HepG2 (cell line): ENCODE data around the gene RIN3. TPM values are rescaled to one million over a fixed set of nuclear protein-coding genes. Genes with fewer than 3 reads are reported as not detected.

Experiments
- ATAC-seq: fragments of 200-7000 bp; cut with Tn5 transposase; 3 replicates; pipeline ENCODE4 v1.9.1; 2020; ENCODE audit warnings: mild to moderate bottlenecking, moderate library complexity
- BruUV-seq: library from RNA; stranded (reverse); fragments of 400-500 nt; replicated peaks from 2 replicates; lab custom pipeline; 2021; lab: Mats Ljungman, UMichigan
- CTCF ChIA-PET: fragments of 300-600 bp; formaldehyde crosslinking; extraction: SDS; loops from one replicate; lab custom pipeline; 2021; ENCODE audit warnings: low total read pairs, inconsistent platforms, low intra/inter-chr PET ratio; lab: Yijun Ruan, JAX
- POLR2A ChIA-PET: fragments of 350-600 bp; sonication (Branson Sonifier 250); formaldehyde crosslinking; loops from one replicate; lab custom pipeline; 2020; ENCODE audit warnings: antibody characterized with exemption, inconsistent platforms; lab: Yijun Ruan, JAX
- DNase-seq: peaks from one replicate; pipeline ENCODE4 v3.0.0-alpha.2; 2015; ENCODE audit warnings: low spot score
- FAIRE-seq: peaks from 3 replicates; lab custom pipeline; 2011; peaks lifted over from hg19 to GRCh38; lab: Jason Lieb, UNC
- H2AFZ ChIP-seq: one replicate; pipeline ENCODE4 v1.6.1; 2011; ENCODE audit warnings: low read length, inconsistent platforms
- H3K27ac ChIP-seq: fragments of 300-600 bp; 3 replicates; pipeline ENCODE4 v1.8.0; 2011; ENCODE audit warnings: mixed run types, mild to moderate bottlenecking, mixed read lengths, low read length, inconsistent platforms; ENCODE audit not compliant: insufficient read depth; ENCODE audit errors: extremely low read length
- H3K27me3 ChIP-seq, 2 experiments: fragments of 200-600 bp in 1 of 2; 2 replicates in 1 of 2; 3 replicates in 1 of 2; pipeline versions ENCODE4 v1.6.0 to v1.8.0; 2011; ENCODE audit warnings: low read length in 2 of 2, mild to moderate bottlenecking in 2 of 2, moderate library complexity in 2 of 2, inconsistent platforms in 1 of 2; ENCODE audit not compliant: insufficient read depth in 2 of 2, control insufficient read depth in 1 of 2
- H3K36me3 ChIP-seq, 2 experiments: fragments of 200-600 bp in 1 of 2; replicated peaks in 1 of 2; 2 replicates in 1 of 2; 3 replicates in 1 of 2; pipeline versions ENCODE4 v1.5.1 to v1.8.0; 2011; ENCODE audit warnings: low read length in 2 of 2, inconsistent platforms in 1 of 2; ENCODE audit not compliant: insufficient read depth in 2 of 2, control insufficient read depth in 1 of 2
- H3K4me1 ChIP-seq: 2 replicates; pipeline ENCODE4 v1.5.1; 2012; ENCODE audit warnings: low read length, inconsistent platforms; ENCODE audit not compliant: insufficient read depth
- H3K4me2 ChIP-seq: 2 replicates; pipeline ENCODE4 v1.6.0; 2011; ENCODE audit warnings: low read depth, low read length, inconsistent platforms
- H3K4me3 ChIP-seq, 3 experiments: fragments of 200-600 bp in 1 of 3; sonication (generic), shearing (Covaris generic) in 1 of 3; replicated peaks in 1 of 3; 2 replicates each; pipeline ENCODE4 v1.5.1; 2011 to 2016; ENCODE audit warnings: low read length in 3 of 3, inconsistent platforms in 2 of 3, low read depth in 2 of 3, mild to moderate bottlenecking in 2 of 3, control low read depth in 1 of 3, mixed read lengths in 1 of 3; ENCODE audit not compliant: insufficient read depth in 1 of 3
- H3K79me2 ChIP-seq: one replicate; pipeline ENCODE4 v1.6.1; 2011; ENCODE audit warnings: low read length, inconsistent platforms; ENCODE audit not compliant: insufficient read depth
- H3K9ac ChIP-seq: 2 replicates; pipeline ENCODE4 v1.6.0; 2011; ENCODE audit warnings: mild to moderate bottlenecking, low read depth, low read length, inconsistent platforms; ENCODE audit not compliant: insufficient read depth
- H3K9me3 ChIP-seq: 2 replicates; pipeline ENCODE4 v1.5.1; 2012; ENCODE audit warnings: mild to moderate bottlenecking, low read length
- H4K20me1 ChIP-seq: 2 replicates; pipeline ENCODE4 v1.6.0; 2011; ENCODE audit warnings: inconsistent platforms, mild to moderate bottlenecking, low read length, moderate library complexity; ENCODE audit not compliant: insufficient read depth
- AKAP8 ChIP-seq: sonication (generic); formaldehyde crosslinking; IDR thresholded peaks from 2 replicates; pipeline ENCODE4 v1.5.1; 2020; ENCODE audit warnings: mild to moderate bottlenecking, missing genetic modification reagents
- GLI4 ChIP-seq: sonication (generic); formaldehyde crosslinking; IDR thresholded peaks from 2 replicates; pipeline ENCODE4 v1.5.1; 2020; ENCODE audit warnings: missing genetic modification reagents, mild to moderate bottlenecking, moderate library complexity, borderline replicate concordance
- POLR2AphosphoS5 ChIP-seq: IDR thresholded peaks from 2 replicates; pipeline ENCODE4 v1.6.1; 2012; ENCODE audit warnings: low read depth, low read length
- REXO4 ChIP-seq: sonication (generic); formaldehyde crosslinking; IDR thresholded peaks from 2 replicates; pipeline ENCODE4 v1.8.0; 2022; ENCODE audit warnings: missing genetic modification reagents, mild to moderate bottlenecking, borderline replicate concordance
- RFX3 ChIP-seq: IDR thresholded peaks from 2 replicates; pipeline ENCODE4 v1.6.1; 2016; ENCODE audit warnings: missing biosample characterization, missing genetic modification reagents
- SOX13 ChIP-seq, 3 experiments: fragments of 450-650 bp in 1 of 3; sonication (generic) in 1 of 3; formaldehyde crosslinking in 1 of 3; IDR thresholded peaks in 2 of 3; conservative IDR thresholded peaks in 1 of 3; 2 replicates each; pipeline versions ENCODE4 v1.5.0 to v1.6.1; 2016 to 2020; ENCODE audit warnings: antibody characterized with exemption in 1 of 3, mild to moderate bottlenecking in 1 of 3, missing compliant biosample characterization in 1 of 3, missing genetic modification reagents in 1 of 3, moderate library complexity in 1 of 3
- STAT5B ChIP-seq: sonication (generic); formaldehyde crosslinking; IDR thresholded peaks from 2 replicates; pipeline ENCODE4 v1.4.0; 2020; ENCODE audit warnings: missing genetic modification reagents
- ZBTB8A ChIP-seq: sonication (generic); formaldehyde crosslinking; IDR thresholded peaks from 2 replicates; pipeline ENCODE4 v1.4.0; 2020; ENCODE audit warnings: mild to moderate bottlenecking, low read depth, missing genetic modification reagents, borderline replicate concordance
- ZEB1 ChIP-seq: IDR thresholded peaks from 2 replicates; pipeline ENCODE4 v1.6.1; 2012; ENCODE audit warnings: mild to moderate bottlenecking, low read depth, inconsistent platforms; ENCODE audit not compliant: insufficient replicate concordance
- ZFP37 ChIP-seq: sonication (generic); formaldehyde crosslinking; IDR thresholded peaks from 2 replicates; pipeline ENCODE4 v1.4.0; 2020; ENCODE audit warnings: missing genetic modification reagents, borderline replicate concordance
- ZMAT3 ChIP-seq: sonication (generic); formaldehyde crosslinking; conservative IDR thresholded peaks from 2 replicates; pipeline ENCODE4 v1.7.0; 2021; ENCODE audit warnings: missing genetic modification reagents
- ZMYM3 ChIP-seq: sonication (generic); formaldehyde crosslinking; IDR thresholded peaks from 2 replicates; pipeline ENCODE4 v1.5.1; 2020; ENCODE audit warnings: mild to moderate bottlenecking, missing genetic modification reagents
- ZNF20 ChIP-seq: sonication (generic); formaldehyde crosslinking; IDR thresholded peaks from 2 replicates; pipeline ENCODE4 v1.4.0; 2020; ENCODE audit warnings: mild to moderate bottlenecking, moderate library complexity, missing genetic modification reagents
- ZNF253 ChIP-seq: sonication (generic); formaldehyde crosslinking; IDR thresholded peaks from 2 replicates; pipeline ENCODE4 v1.8.0; 2022; ENCODE audit warnings: mild to moderate bottlenecking, missing genetic modification reagents, borderline replicate concordance
- ZNF431 ChIP-seq: sonication (generic); formaldehyde crosslinking; IDR thresholded peaks from 2 replicates; pipeline ENCODE4 v1.9.0; 2022; ENCODE audit warnings: missing genetic modification reagents, low read depth, mild to moderate bottlenecking, borderline replicate concordance
- ZNF788 ChIP-seq: sonication (generic); formaldehyde crosslinking; IDR thresholded peaks from 2 replicates; pipeline ENCODE4 v1.5.0; 2020; ENCODE audit warnings: mild to moderate bottlenecking, missing genetic modification reagents, borderline replicate concordance
- ZSCAN29 ChIP-seq: sonication (generic); formaldehyde crosslinking; conservative IDR thresholded peaks from 2 replicates; pipeline ENCODE4 v1.4.0; 2020; ENCODE audit warnings: mild to moderate bottlenecking, missing genetic modification reagents
- WGBS: methylation state at CpG from one replicate; pipeline ENCODE4 v1.1.6; 2017; ENCODE audit warnings: low lambda C conversion rate; 5-methylcytosine and 5-hydroxymethylcytosine counted together
- in situ Hi-C: cut with HindIII; loops from 2 replicates; pipeline ENCODE4 v1.10.0; 2017; ENCODE audit warnings: low pct_unique_long_range_greater_than_20kb; ENCODE audit not compliant: extremely low pct_ligation_motif_present
- intact Hi-C: fragments of 100-400 bp; cut with micrococcal nuclease; formaldehyde crosslinking; loops from one replicate; pipeline ENCODE4 v1.10.0; 2022; ENCODE audit not compliant: unreplicated experiment
- polyA plus RNA-seq, 8 experiments: library from polyadenylated mRNA; depleted of rRNA in 3 of 8; stranded (reverse) in 7 of 8; unstranded in 1 of 8; fragments of >200 nt; fragmentation: Illumina TruSeq in 4 of 8; extraction: Trizol in 4 of 8; gene quantifications; 2 replicates each; pipeline versions ENCODE4 v1.2.1 to v1.2.3, GENCODE V29; 2011 to 2016; ENCODE audit warnings: low read depth in 4 of 8, missing spikeins in 1 of 8, mixed read lengths in 1 of 8; ENCODE audit not compliant: insufficient read depth in 1 of 8
- total RNA-seq, 5 experiments: library from RNA; depleted of rRNA; stranded (reverse); fragments of >200 nt; fragmentation: Illumina TruSeq; extraction: Trizol; gene quantifications; 2 replicates each; pipeline ENCODE4 v1.2.3, GENCODE V29; 2016; ENCODE audit warnings: low read depth in 1 of 5

Gene RIN3
- total and polyA plus RNA-seq, 2 of the 13 experiments (the other 11 are each of a cell fraction or from before 2014, with no cell fraction given), result 2.3 to 3.6 TPM

- TF ChIP-seq ZNF20 (CRISPR knock-in tag) (no peak), SOX13 (IDR thresholded peaks at IDR 0.05) (no peak), SOX13 (CRISPR knock-in tag; conservative IDR thresholded peaks at IDR 0.05 in 1 of 2, IDR thresholded peaks at IDR 0.05 in 1 of 2) (no peak), ZMAT3 (no peak), ZEB1 (no peak), RFX3 (CRISPR knock-in tag) (no peak)
Measured at GRCh38 chr14:92701826-92702225, 188.2 kb downstream of the RIN3 start (continued).

- no peak for TF ChIP-seq POLR2AphosphoS5
- TF ChIP-seq, all 625 proteins: peak for 0
- CTCF ChIA-PET, result no interaction called here
- FAIRE-seq (no peak), DNase-seq (no peak), ATAC-seq (peak; percentile 67)
- in situ Hi-C loops, result no loop called here
- Histone ChIP-seq H3K9ac (no peak overlapping the region), H3K36me3 (peaks cover 0 to 4% of the 10 kb centered on the region in 2 experiments; a peak in 3 of 5 replicates), H3K9me3 (no peaks in the 10 kb centered on the region), H3K4me1 (no peaks in the 10 kb centered on the region), H2AFZ (no peak overlapping the region), H3K4me3 (no peak overlapping the region), H3K4me2 (no peak overlapping the region), H3K27ac (no peak overlapping the region), H3K79me2 (no peaks in the 10 kb centered on the region), H3K27me3 (no peaks in the 10 kb centered on the region; a peak in 1 of 5 replicates), H4K20me1 (no peaks in the 10 kb centered on the region)
- WGBS, result 92% methylated on average over 3 of the region's 9 CpGs
- no TSS peak for BruUV-seq
- POLR2A ChIA-PET, result no interaction called here
- intact Hi-C loops, result no loop called here
Measured at GRCh38 chr14:92702441-92702918, 188.9 kb downstream of the RIN3 start.

GRCh38 chr14:92703516-92703915 is 189.9 kb downstream of the RIN3 start:
- Histone ChIP-seq H2AFZ (no peak overlapping the region), H3K4me3 (no peak overlapping the region), H3K36me3 (peaks cover 0 to 4% of the 10 kb centered on the region in 2 experiments; a peak in 3 of 5 replicates), H3K4me1 (no peaks in the 10 kb centered on the region), H4K20me1 (no peaks in the 10 kb centered on the region), H3K9ac (no peak overlapping the region), H3K79me2 (no peaks in the 10 kb centered on the region), H3K27ac (no peak overlapping the region), H3K27me3 (no peaks in the 10 kb centered on the region; a peak in 1 of 5 replicates), H3K9me3 (no peaks in the 10 kb centered on the region), H3K4me2 (no peak overlapping the region)
- 97% methylated on average over 10 of the region's 10 CpGs for WGBS
- ChIA-PET CTCF (no interaction called here), POLR2A (no interaction called here)
- no peak for DNase-seq
- BruUV-seq, result no TSS peak
- no peak for FAIRE-seq
- in situ Hi-C loops, result no loop called here
- ATAC-seq, result no peak
- intact Hi-C loops, result no loop called here
- TF ChIP-seq GLI4 (no peak), AKAP8 (CRISPR knock-in tag) (no peak), ZFP37 (CRISPR knock-in tag) (no peak), STAT5B (CRISPR knock-in tag) (no peak), ZNF431 (CRISPR knock-in tag) (no peak), ZBTB8A (no peak), ZSCAN29 (no peak), ZNF253 (CRISPR knock-in tag) (no peak), ZNF788 (CRISPR knock-in tag) (no peak), REXO4 (CRISPR knock-in tag) (no peak), ZMYM3 (CRISPR knock-in tag) (no peak)
